ENCODE measurements around the gene ZNF157. TPM values are rescaled to one million over a fixed set of nuclear protein-coding genes. Genes with fewer than 3 reads are reported as not detected.
"Not testable (repeated sequence)": the region's sequence is repeated elsewhere in the genome, so short reads cannot be mapped to it uniquely, and the experiment has no call there.

ZNF157 gene
- total and polyA plus RNA-seq, 3 donors from 2014 or later: 0.51 to 0.68 (median 0.63) TPM

DNA sequence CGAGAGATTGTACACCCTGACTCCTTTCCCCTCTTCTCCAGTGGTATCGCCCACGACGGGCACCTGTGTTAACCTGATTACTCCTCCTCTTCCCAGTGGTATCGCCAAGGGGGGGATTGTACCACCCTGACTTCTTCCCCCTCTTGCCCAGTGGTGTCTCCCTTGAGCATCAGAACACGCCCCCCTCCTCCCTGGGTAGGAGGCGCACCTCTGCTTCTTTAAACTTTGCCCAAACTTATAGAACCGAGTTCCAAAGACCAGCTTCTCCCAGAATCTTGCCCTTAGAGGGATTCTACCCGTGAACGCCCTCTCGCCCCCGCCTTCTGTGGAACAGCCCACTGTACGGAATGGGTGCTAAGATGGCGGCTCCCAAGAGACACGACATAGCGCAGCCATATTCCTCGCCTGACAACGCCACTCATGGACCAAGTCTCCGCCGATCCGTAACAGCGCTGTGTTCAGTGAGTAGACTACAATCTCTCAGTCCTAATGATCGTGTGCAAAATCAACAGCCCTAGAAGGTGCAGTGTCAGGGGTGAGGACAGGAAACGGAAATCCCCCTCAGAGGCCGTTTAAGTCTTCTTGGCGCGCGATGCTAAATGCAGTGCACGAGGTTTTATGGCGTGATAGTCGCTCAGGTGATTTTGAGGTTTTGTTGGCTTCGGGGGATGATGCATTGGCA lies 4.2 kb upstream of the ZNF157 start:
- no peaks in the 10 kb centered on the region for H3K27me3 ChIP-seq
- H3K36me3 ChIP-seq (ENCODE audit: low read depth, missing control alignments): no peaks in the 10 kb centered on the region
- intact Hi-C loops (cut with DNase I; ENCODE audit: low total_unique reads): no loop called here
- DNase-seq: peak; percentile 77
- no peaks in the 10 kb centered on the region for H3K4me1 ChIP-seq
- H3K4me3 ChIP-seq: peak overlapping the region; percentile 37 to 43
- TF ChIP-seq, protein P1, sequence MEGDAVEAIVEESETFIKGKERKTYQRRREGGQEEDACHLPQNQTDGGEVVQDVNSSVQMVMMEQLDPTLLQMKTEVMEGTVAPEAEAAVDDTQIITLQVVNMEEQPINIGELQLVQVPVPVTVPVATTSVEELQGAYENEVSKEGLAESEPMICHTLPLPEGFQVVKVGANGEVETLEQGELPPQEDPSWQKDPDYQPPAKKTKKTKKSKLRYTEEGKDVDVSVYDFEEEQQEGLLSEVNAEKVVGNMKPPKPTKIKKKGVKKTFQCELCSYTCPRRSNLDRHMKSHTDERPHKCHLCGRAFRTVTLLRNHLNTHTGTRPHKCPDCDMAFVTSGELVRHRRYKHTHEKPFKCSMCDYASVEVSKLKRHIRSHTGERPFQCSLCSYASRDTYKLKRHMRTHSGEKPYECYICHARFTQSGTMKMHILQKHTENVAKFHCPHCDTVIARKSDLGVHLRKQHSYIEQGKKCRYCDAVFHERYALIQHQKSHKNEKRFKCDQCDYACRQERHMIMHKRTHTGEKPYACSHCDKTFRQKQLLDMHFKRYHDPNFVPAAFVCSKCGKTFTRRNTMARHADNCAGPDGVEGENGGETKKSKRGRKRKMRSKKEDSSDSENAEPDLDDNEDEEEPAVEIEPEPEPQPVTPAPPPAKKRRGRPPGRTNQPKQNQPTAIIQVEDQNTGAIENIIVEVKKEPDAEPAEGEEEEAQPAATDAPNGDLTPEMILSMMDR (IDR thresholded peaks at IDR 0.05): no peak
- TF ChIP-seq POLR2A (IDR thresholded peaks at IDR 0.05): no peak
- 3 to 4% methylated on average over 5 to 32 of the region's 32 CpGs for WGBS, 2 donors
- H3K9me3 ChIP-seq: no peaks in the 10 kb centered on the region
- H3K27ac ChIP-seq: no peak overlapping the region

DNA sequence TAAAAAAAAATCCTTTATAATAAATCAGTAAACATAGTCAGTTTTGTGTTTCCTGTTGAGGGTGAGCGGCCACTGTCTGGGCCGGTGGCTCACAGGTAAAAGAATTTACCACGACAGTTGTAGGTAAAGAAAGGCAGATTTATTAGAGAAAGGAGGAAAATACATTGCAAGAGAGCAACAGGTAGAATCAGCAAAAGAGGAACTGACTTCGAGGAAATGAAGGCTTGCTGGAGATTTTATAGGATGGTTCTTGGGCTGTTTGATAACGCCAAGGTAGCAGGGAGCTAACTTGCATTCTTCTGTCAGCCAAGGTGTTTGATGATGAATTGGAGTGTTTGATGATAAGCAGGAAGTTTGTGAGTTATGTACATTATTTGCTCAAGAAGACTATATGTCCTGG lies 2.8 kb downstream of the ZNF157 start:
- no peak for DNase-seq
- H3K27ac ChIP-seq: no peak overlapping the region
- no peak overlapping the region for H3K4me3 ChIP-seq
- H3K27me3 ChIP-seq: no peaks in the 10 kb centered on the region
- H3K4me1 ChIP-seq: no peaks in the 10 kb centered on the region
- intact Hi-C loops (cut with DNase I; ENCODE audit: low total_unique reads): loop anchor here (10.0 kb wide), 1 partner anchor 178 kb away; the partner anchor contains the start of gene UBA1
- TF ChIP-seq, protein P1 (IDR thresholded peaks at IDR 0.05): no peak
- TF ChIP-seq POLR2A (IDR thresholded peaks at IDR 0.05): no peak
- 72 to 77% methylated on average over 5 of the region's 5 CpGs for WGBS, 2 donors
- H3K9me3 ChIP-seq: no peaks in the 10 kb centered on the region
- no peaks in the 10 kb centered on the region for H3K36me3 ChIP-seq (ENCODE audit: low read depth, missing control alignments)

DNA sequence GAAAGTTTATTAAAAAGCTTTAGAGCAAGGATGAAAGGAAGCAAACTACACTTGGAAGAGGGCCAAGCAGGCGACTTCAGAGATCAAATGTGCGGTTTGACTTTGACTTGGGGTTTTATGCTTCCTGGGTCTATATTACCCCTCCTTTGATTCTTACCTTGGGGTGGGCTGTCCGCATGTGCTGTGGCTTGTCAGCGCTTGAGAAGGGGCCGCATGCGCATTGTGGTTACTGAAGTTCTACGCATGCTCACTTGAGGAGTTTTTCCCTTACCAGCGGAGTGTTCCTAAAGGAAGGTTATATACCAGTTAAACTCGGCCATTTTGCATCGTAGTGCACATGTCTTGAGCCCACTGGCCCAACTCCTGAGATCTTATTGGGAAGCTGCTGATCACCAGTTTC lies 9.9 kb downstream of the ZNF157 start:
- Histone ChIP-seq H3K36me3 (ENCODE audit: low read depth, missing control alignments) (no peaks in the 10 kb centered on the region), H3K27me3 (no peaks in the 10 kb centered on the region), H3K9me3 (no peaks in the 10 kb centered on the region), H3K4me1 (no peaks in the 10 kb centered on the region), H3K27ac (no peak overlapping the region), H3K4me3 (no peak overlapping the region)
- peak; percentile 48 for DNase-seq
- intact Hi-C loops (cut with DNase I; ENCODE audit: low total_unique reads): no loop called here
- TF ChIP-seq, protein P1 (IDR thresholded peaks at IDR 0.05): no peak
- no peak for TF ChIP-seq POLR2A (IDR thresholded peaks at IDR 0.05)
- 50 to 56% methylated on average over 4 to 10 of the region's 10 CpGs for WGBS, 2 donors

DNA sequence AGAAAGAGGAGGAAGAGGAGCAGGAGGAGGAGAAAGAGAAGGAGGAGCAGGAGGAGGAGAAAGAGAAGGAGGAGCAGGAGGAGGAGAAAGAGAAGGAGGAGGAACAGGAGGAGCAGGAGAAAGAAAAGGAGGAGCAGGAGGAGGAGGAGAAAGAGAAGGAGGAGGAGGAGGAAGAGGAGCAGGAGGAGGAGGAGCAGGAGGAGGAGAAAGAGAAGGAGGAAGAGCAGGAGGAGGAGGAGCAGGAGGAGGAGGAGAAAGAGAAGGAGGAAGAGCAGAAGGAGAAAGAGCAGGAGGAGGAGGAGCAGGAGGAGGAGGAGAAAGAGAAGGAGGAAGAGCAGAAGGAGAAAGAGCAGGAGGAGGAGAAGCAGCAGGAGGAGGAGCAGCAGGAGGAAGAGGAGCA lies 10.5 kb downstream of the ZNF157 start:
- DNase-seq; H3K27me3 ChIP-seq; H3K4me3 ChIP-seq; H3K36me3 ChIP-seq (ENCODE audit: low read depth, missing control alignments); H3K4me1 ChIP-seq; H3K9me3 ChIP-seq; intact Hi-C loops (cut with DNase I; ENCODE audit: low total_unique reads); H3K27ac ChIP-seq: not testable (repeated sequence)

DNA sequence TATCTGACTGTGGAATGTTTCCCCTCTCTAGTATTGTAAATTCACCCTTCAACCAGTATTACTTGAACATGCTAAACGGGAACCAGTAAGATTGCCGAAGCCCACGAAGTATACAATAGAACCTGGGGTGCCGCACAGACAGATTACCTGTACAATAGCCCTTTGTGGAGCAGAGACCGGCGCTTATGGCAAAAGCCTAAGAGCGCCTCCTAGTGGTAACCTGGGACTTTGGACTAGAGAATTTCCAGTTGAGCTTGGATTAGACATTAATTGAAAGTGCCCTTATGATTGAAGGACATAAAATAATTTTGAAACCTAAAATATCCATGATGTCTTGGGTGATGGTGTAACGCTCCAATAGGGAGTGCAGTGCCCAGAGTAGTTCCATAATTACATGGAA lies 14.1 kb downstream of the ZNF157 start:
- Histone ChIP-seq H3K4me1 (no peaks in the 10 kb centered on the region), H3K27me3 (no peaks in the 10 kb centered on the region), H3K27ac (no peak overlapping the region), H3K36me3 (ENCODE audit: low read depth, missing control alignments) (no peaks in the 10 kb centered on the region), H3K9me3 (no peaks in the 10 kb centered on the region), H3K4me3 (no peak overlapping the region)
- DNase-seq: peak; percentile 87
- TF ChIP-seq, protein P1 (IDR thresholded peaks at IDR 0.05): peak; percentile 62 to 67 (median 63)
- TF ChIP-seq POLR2A (IDR thresholded peaks at IDR 0.05): no peak
- 7 to 15% methylated on average over 6 to 8 of the region's 8 CpGs for WGBS, 2 donors
- intact Hi-C loops (cut with DNase I; ENCODE audit: low total_unique reads): no loop called here
